Loucy (cell line): Measurements from ENCODE around the gene EFNA5.

Experiments used
- H2AFZ ChIP-seq: fragments of 200-600 bp; sonication (generic); 2 replicates; pipeline ENCODE4 v1.6.0; 2016; ENCODE audit warnings: antibody characterized with exemption, mild to moderate bottlenecking, low read length, moderate library complexity
- H3F3A ChIP-seq: fragments of 200-600 bp; 2 replicates; pipeline ENCODE4 v1.6.0; 2016; ENCODE audit warnings: antibody characterized with exemption, low read depth, mild to moderate bottlenecking
- H3K27me3 ChIP-seq: fragments of 200-600 bp; sonication (generic); 2 replicates; pipeline ENCODE4 v1.6.1; 2014; ENCODE audit warnings: low read length, mild to moderate bottlenecking; ENCODE audit not compliant: insufficient read depth, poor library complexity, severe bottlenecking
- H3K36me3 ChIP-seq: fragments of 200-600 bp; sonication (generic); 2 replicates; pipeline ENCODE4 v1.6.1; 2016; ENCODE audit warnings: low read length; ENCODE audit not compliant: insufficient read depth
- H3K4me1 ChIP-seq: fragments of 200-600 bp; sonication (generic); 2 replicates; pipeline ENCODE4 v1.5.1; 2014; ENCODE audit warnings: low read length, mild to moderate bottlenecking; ENCODE audit not compliant: insufficient read depth, poor library complexity, severe bottlenecking
- H3K4me2 ChIP-seq: fragments of 200-600 bp; sonication (generic); 2 replicates; pipeline ENCODE4 v1.6.0; 2014; ENCODE audit warnings: antibody characterized with exemption, low read length, low read depth, mild to moderate bottlenecking; ENCODE audit not compliant: poor library complexity, severe bottlenecking
- H3K4me3 ChIP-seq: fragments of 200-600 bp; sonication (generic); 2 replicates; pipeline ENCODE4 v1.5.1; 2014; ENCODE audit warnings: low read length, mild to moderate bottlenecking, mixed read lengths; ENCODE audit not compliant: poor library complexity, severe bottlenecking
- H3K79me2 ChIP-seq: fragments of 200-600 bp; sonication (generic); 2 replicates; pipeline ENCODE4 v1.6.1; 2014; ENCODE audit warnings: low read length; ENCODE audit not compliant: insufficient read depth
- H3K9ac ChIP-seq: fragments of 200-600 bp; sonication (generic); 2 replicates; pipeline ENCODE4 v1.6.0; 2014; ENCODE audit warnings: mild to moderate bottlenecking, low read depth, low read length, moderate library complexity; ENCODE audit not compliant: poor library complexity, severe bottlenecking
- H3K9me2 ChIP-seq: fragments of 200-600 bp; sonication (generic); replicated peaks from 2 replicates; pipeline ENCODE4 v1.6.1; 2016; ENCODE audit warnings: low read depth, low read length, mixed read lengths
- H3K9me3 ChIP-seq: fragments of 200-600 bp; sonication (generic); 2 replicates; pipeline ENCODE4 v1.6.1; 2014; ENCODE audit warnings: mild to moderate bottlenecking, antibody characterized with exemption, low read length, low read depth; ENCODE audit not compliant: insufficient read depth
- H4K20me1 ChIP-seq: fragments of 200-600 bp; sonication (generic); 2 replicates; pipeline ENCODE4 v1.6.0; 2014; ENCODE audit warnings: antibody characterized with exemption, low read length, mild to moderate bottlenecking; ENCODE audit not compliant: insufficient read depth, poor library complexity, severe bottlenecking
- EZH2phosphoT487 ChIP-seq: fragments of 200-600 bp; IDR thresholded peaks from 2 replicates; pipeline ENCODE4 v1.6.1; 2018; ENCODE audit warnings: antibody characterized with exemption, mild to moderate bottlenecking, moderate library complexity, borderline replicate concordance
- TF ChIP-seq, protein P1 (sequence below): fragments of 200-600 bp; sonication (generic); conservative IDR thresholded peaks from 2 replicates; pipeline ENCODE4 v1.5.1; 2014; ENCODE audit warnings: mild to moderate bottlenecking, antibody characterized with exemption, low read length

Gene EFNA5

GRCh38 chr5:107612541-107612940, 58.2 kb downstream of the EFNA5 start:
- no peaks in the 10 kb centered on the region for H3K79me2 ChIP-seq
- H3K9ac ChIP-seq: no peak overlapping the region
- H3F3A ChIP-seq: no peaks in the 10 kb centered on the region
- H3K36me3 ChIP-seq: no peaks in the 10 kb centered on the region
- TF ChIP-seq EZH2phosphoT487: no peak
- TF ChIP-seq, protein P1, sequence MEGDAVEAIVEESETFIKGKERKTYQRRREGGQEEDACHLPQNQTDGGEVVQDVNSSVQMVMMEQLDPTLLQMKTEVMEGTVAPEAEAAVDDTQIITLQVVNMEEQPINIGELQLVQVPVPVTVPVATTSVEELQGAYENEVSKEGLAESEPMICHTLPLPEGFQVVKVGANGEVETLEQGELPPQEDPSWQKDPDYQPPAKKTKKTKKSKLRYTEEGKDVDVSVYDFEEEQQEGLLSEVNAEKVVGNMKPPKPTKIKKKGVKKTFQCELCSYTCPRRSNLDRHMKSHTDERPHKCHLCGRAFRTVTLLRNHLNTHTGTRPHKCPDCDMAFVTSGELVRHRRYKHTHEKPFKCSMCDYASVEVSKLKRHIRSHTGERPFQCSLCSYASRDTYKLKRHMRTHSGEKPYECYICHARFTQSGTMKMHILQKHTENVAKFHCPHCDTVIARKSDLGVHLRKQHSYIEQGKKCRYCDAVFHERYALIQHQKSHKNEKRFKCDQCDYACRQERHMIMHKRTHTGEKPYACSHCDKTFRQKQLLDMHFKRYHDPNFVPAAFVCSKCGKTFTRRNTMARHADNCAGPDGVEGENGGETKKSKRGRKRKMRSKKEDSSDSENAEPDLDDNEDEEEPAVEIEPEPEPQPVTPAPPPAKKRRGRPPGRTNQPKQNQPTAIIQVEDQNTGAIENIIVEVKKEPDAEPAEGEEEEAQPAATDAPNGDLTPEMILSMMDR: no peak
- H3K9me2 ChIP-seq: no peaks in the 10 kb centered on the region
- no peak overlapping the region for H2AFZ ChIP-seq
- H3K9me3 ChIP-seq: no peaks in the 10 kb centered on the region
- no peaks in the 10 kb centered on the region for H3K27me3 ChIP-seq
- peaks cover 5% of the 10 kb centered on the region for H3K4me1 ChIP-seq
- no peak overlapping the region for H3K4me2 ChIP-seq
- no peaks in the 10 kb centered on the region for H4K20me1 ChIP-seq
- no peak overlapping the region for H3K4me3 ChIP-seq

DNA sequence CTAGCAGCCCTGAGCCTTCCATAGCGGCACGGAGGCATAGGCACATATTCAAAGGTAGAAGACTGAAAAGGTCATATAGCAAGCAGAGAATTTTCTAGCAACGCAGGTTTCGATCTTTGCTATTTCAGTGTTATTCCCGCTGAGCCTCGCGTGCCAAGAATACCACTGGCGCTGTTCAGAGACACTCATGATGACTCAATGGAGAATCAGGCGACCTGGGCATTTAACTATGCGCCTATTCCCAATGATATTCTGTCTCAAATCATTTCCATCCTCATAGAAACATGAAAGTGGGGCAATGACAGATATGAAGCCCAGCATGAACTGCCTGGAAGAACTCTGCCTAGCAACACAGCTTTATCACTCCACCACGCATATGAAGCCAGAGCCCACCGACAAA, 59.9 kb downstream of the EFNA5 start:
- H3K36me3 ChIP-seq: no peaks in the 10 kb centered on the region
- no peaks in the 10 kb centered on the region for H3K27me3 ChIP-seq
- no peak overlapping the region for H3K4me2 ChIP-seq
- no peaks in the 10 kb centered on the region for H3K9me3 ChIP-seq
- H2AFZ ChIP-seq: no peak overlapping the region
- H3K4me3 ChIP-seq: no peak overlapping the region
- no peaks in the 10 kb centered on the region for H3K79me2 ChIP-seq
- TF ChIP-seq EZH2phosphoT487: no peak
- TF ChIP-seq, protein P1: no peak
- peaks cover 11% of the 10 kb centered on the region for H3K4me1 ChIP-seq
- H3F3A ChIP-seq: no peaks in the 10 kb centered on the region
- no peaks in the 10 kb centered on the region for H4K20me1 ChIP-seq
- H3K9ac ChIP-seq: no peak overlapping the region
- H3K9me2 ChIP-seq: no peaks in the 10 kb centered on the region

DNA sequence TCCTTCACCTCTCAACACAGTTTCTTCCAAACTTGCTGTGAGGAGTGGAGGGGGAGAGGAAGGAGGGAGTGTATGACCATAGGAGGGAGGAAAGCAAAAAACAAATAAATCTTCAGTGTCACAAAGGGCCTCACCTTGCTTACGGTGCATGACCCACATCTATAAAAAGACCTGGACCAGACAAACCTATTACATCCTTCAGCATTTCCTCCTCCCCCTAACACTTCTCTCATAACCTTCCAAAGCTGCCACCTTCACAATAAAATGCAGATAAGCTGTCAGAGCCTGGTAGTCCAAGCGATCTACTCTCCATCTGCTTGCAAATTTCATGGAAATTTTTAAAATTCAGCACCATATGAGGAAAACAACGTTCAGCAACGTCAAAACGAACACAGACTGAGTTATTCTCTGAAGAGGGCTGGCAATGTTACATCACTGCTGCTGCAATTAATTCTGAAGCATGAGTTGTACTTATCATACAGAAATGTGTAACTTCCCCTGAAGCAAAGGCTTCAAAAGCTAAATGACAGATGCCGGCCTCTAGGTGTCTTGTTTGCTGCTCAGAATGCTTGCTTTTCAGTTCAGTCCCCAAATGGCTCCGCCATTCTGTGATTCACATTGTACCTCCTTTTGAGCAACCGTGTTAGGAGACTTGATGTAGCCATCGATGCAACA, 62.9 kb downstream of the EFNA5 start:
- Histone ChIP-seq H3K4me2 (no peak overlapping the region), H3K27me3 (no peaks in the 10 kb centered on the region), H3K9me2 (no peaks in the 10 kb centered on the region), H2AFZ (no peak overlapping the region), H3F3A (no peaks in the 10 kb centered on the region), H3K79me2 (no peaks in the 10 kb centered on the region), H3K9me3 (no peaks in the 10 kb centered on the region), H3K4me1 (peaks cover 27% of the 10 kb centered on the region), H4K20me1 (no peaks in the 10 kb centered on the region), H3K9ac (no peak overlapping the region), H3K36me3 (no peaks in the 10 kb centered on the region), H3K4me3 (no peak overlapping the region)
- no peak for TF ChIP-seq EZH2phosphoT487

- Histone ChIP-seq H3K4me1 (peaks cover 27% of the 10 kb centered on the region), H3K9ac (no peak overlapping the region), H3K36me3 (no peaks in the 10 kb centered on the region), H3K9me2 (no peaks in the 10 kb centered on the region), H3K27me3 (no peaks in the 10 kb centered on the region), H3K4me2 (no peak overlapping the region), H4K20me1 (no peaks in the 10 kb centered on the region), H3K4me3 (no peak overlapping the region), H2AFZ (no peak overlapping the region), H3K79me2 (no peaks in the 10 kb centered on the region), H3F3A (no peaks in the 10 kb centered on the region), H3K9me3 (no peaks in the 10 kb centered on the region)
- no peak for TF ChIP-seq EZH2phosphoT487
- TF ChIP-seq, protein P1: no peak
Measured at GRCh38 chr5:107607196-107607595, 63.5 kb downstream of the EFNA5 start.
